Measurements from ENCODE around the gene LRRFIP1.
"Not testable (repeated sequence)": the region's sequence is repeated elsewhere in the genome, so short reads cannot be mapped to it uniquely, and the experiment has no call there.

Gene LRRFIP1

GRCh38 chr2:237680702-237681478, 53.5 kb downstream of the LRRFIP1 start:
- FAIRE-seq: no peak
- no peak for DNase-seq (ENCODE audit: insufficient read length, low spot score)

GRCh38 chr2:237682151-237682550, 54.8 kb downstream of the LRRFIP1 start:
- no peak for DNase-seq (ENCODE audit: insufficient read length, low spot score)
- FAIRE-seq: no peak

- DNase-seq (ENCODE audit: insufficient read length, low spot score) (no peak), FAIRE-seq (no peak)
These were observed 55.7 kb downstream of the LRRFIP1 start for GRCh38 chr2:237682856-237683670.

GRCh38 chr2:237685408-237685807, 58.0 kb downstream of the LRRFIP1 start:
- no peak for FAIRE-seq
- no peak for DNase-seq (ENCODE audit: insufficient read length, low spot score)

GRCh38 chr2:237686659-237687136, 59.3 kb downstream of the LRRFIP1 start:
- no peak for FAIRE-seq
- no peak for DNase-seq (ENCODE audit: insufficient read length, low spot score)

- DNase-seq (ENCODE audit: insufficient read length, low spot score) (no peak), FAIRE-seq (no peak)
These were observed 60.7 kb downstream of the LRRFIP1 start for GRCh38 chr2:237688081-237688480.

GRCh38 chr2:237688541-237688940, 61.2 kb downstream of the LRRFIP1 start:
- FAIRE-seq; DNase-seq (ENCODE audit: insufficient read length, low spot score): not testable (repeated sequence)

- no peak for DNase-seq (ENCODE audit: insufficient read length, low spot score)
- no peak for FAIRE-seq
These were observed 62.1 kb downstream of the LRRFIP1 start for GRCh38 chr2:237689336-237690131.

- FAIRE-seq (peak; percentile 20), DNase-seq (ENCODE audit: insufficient read length, low spot score) (peak; percentile 89)
These were observed 63.9 kb downstream of the LRRFIP1 start for GRCh38 chr2:237691029-237691907.

- FAIRE-seq: peak; percentile 80
These were observed 64.7 kb downstream of the LRRFIP1 start for GRCh38 chr2:237691908-237692600.

GRCh38 chr2:237692601-237693290, 65.4 kb downstream of the LRRFIP1 start:
- no peak for FAIRE-seq

More at GRCh38 chr2:237691908-237692600, 64.7 kb downstream of the LRRFIP1 start:
- peak; percentile 81 for DNase-seq (ENCODE audit: insufficient read length, low spot score)

GRCh38 chr2:237693291-237693994, 66.1 kb downstream of the LRRFIP1 start:
- FAIRE-seq (no peak), DNase-seq (ENCODE audit: insufficient read length, low spot score) (no peak)

More at GRCh38 chr2:237692601-237693290, 65.4 kb downstream of the LRRFIP1 start:
- no peak for DNase-seq (ENCODE audit: insufficient read length, low spot score)

GRCh38 chr2:237694415-237695194, 67.2 kb downstream of the LRRFIP1 start:
- DNase-seq (ENCODE audit: insufficient read length, low spot score) (no peak), FAIRE-seq (no peak)

GRCh38 chr2:237695201-237695780, 67.9 kb downstream of the LRRFIP1 start:
- peak; percentile 75 for DNase-seq (ENCODE audit: insufficient read length, low spot score)
- FAIRE-seq: no peak

- FAIRE-seq (no peak), DNase-seq (ENCODE audit: insufficient read length, low spot score) (no peak)
These were observed 69.1 kb downstream of the LRRFIP1 start for GRCh38 chr2:237696461-237696860.

- DNase-seq (ENCODE audit: insufficient read length, low spot score) (no peak), FAIRE-seq (no peak)
These were observed 70.4 kb downstream of the LRRFIP1 start for GRCh38 chr2:237697586-237698357.
